Dendritic cell treated with granulocyte-macrophage colony-stimulating factor and Interleukin-4, amounts not matched to agents 40 ng/mL and 50 ng/mL, for 4 days (primary cell): ENCODE data around the gene ZBTB43.
A peak's percentile ranks its signal among the peaks of the same experiment; 100 is the strongest.

Source experiments
- H3K27ac Mint-ChIP-seq: one replicate; pipeline ENCODE4 v1.8.0; 2022; ENCODE audit warnings: mild to moderate bottlenecking, mixed read lengths
- H3K27me3 Mint-ChIP-seq: one replicate; pipeline ENCODE4 v1.8.0; 2022; ENCODE audit warnings: mild to moderate bottlenecking, mixed read lengths
- H3K36me3 Mint-ChIP-seq: one replicate; pipeline ENCODE4 v1.8.0; 2022; ENCODE audit warnings: low read depth, mixed read lengths
- H3K4me1 Mint-ChIP-seq: one replicate; pipeline ENCODE4 v1.8.0; 2022; ENCODE audit warnings: low read depth, mixed read lengths
- H3K4me3 Mint-ChIP-seq: one replicate; pipeline ENCODE4 v1.8.0; 2022; ENCODE audit warnings: mild to moderate bottlenecking, moderate library complexity, mixed read lengths
- H3K9me3 Mint-ChIP-seq: one replicate; pipeline ENCODE4 v1.8.0; 2022; ENCODE audit warnings: mixed read lengths
- intact Hi-C: fragments of 100-400 bp; cut with micrococcal nuclease; formaldehyde crosslinking; loops from one replicate; pipeline ENCODE4 v1.15.0; 2022

ZBTB43 gene

GRCh38 chr9:126862104-126862761 lies 57.4 kb downstream of the ZBTB43 start:
- intact Hi-C loops: no loop called here
- Mint-ChIP-seq H3K27ac (peak overlapping the region; percentile 71), H3K4me3 (peak overlapping the region; percentile 83), H3K9me3 (no peaks in the 10 kb centered on the region), H3K4me1 (peaks cover 56% of the 10 kb centered on the region), H3K36me3 (peaks cover 41% of the 10 kb centered on the region), H3K27me3 (no peaks in the 10 kb centered on the region)

- Mint-ChIP-seq H3K27ac (no peak overlapping the region), H3K36me3 (peaks cover 66% of the 10 kb centered on the region), H3K4me1 (peaks cover 73% of the 10 kb centered on the region), H3K9me3 (no peaks in the 10 kb centered on the region), H3K27me3 (no peaks in the 10 kb centered on the region), H3K4me3 (no peak overlapping the region)
- intact Hi-C loops: no loop called here
Measured at GRCh38 chr9:126864771-126865170, 59.9 kb downstream of the ZBTB43 start.

- no peak overlapping the region for H3K4me3 Mint-ChIP-seq
- intact Hi-C loops: no loop called here
- peaks cover 82% of the 10 kb centered on the region for H3K36me3 Mint-ChIP-seq
- H3K9me3 Mint-ChIP-seq: no peaks in the 10 kb centered on the region
- H3K4me1 Mint-ChIP-seq: peaks cover 66% of the 10 kb centered on the region
- no peaks in the 10 kb centered on the region for H3K27me3 Mint-ChIP-seq
- H3K27ac Mint-ChIP-seq: no peak overlapping the region
Measured at GRCh38 chr9:126869368-126869767, 64.5 kb downstream of the ZBTB43 start.

- Mint-ChIP-seq H3K4me1 (peaks cover 55% of the 10 kb centered on the region), H3K4me3 (no peak overlapping the region), H3K27me3 (no peaks in the 10 kb centered on the region), H3K36me3 (peaks cover 66% of the 10 kb centered on the region), H3K27ac (peak overlapping the region; percentile 46), H3K9me3 (no peaks in the 10 kb centered on the region)
- intact Hi-C loops: no loop called here
Measured at GRCh38 chr9:126872516-126872915, 67.7 kb downstream of the ZBTB43 start.

- Mint-ChIP-seq H3K27ac (peak overlapping the region; percentile 7), H3K9me3 (no peaks in the 10 kb centered on the region), H3K27me3 (no peaks in the 10 kb centered on the region)
Measured at GRCh38 chr9:126874546-126875314, 69.9 kb downstream of the ZBTB43 start.

GRCh38 chr9:126875756-126876510 lies 71.1 kb downstream of the ZBTB43 start:
- intact Hi-C loops: no loop called here
- Mint-ChIP-seq H3K36me3 (peaks cover 74% of the 10 kb centered on the region), H3K27ac (no peak overlapping the region), H3K27me3 (no peaks in the 10 kb centered on the region), H3K9me3 (no peaks in the 10 kb centered on the region), H3K4me1 (peaks cover 32% of the 10 kb centered on the region), H3K4me3 (no peak overlapping the region)

More at GRCh38 chr9:126874546-126875314, 69.9 kb downstream of the ZBTB43 start:
- intact Hi-C loops: no loop called here
- no peak overlapping the region for H3K4me3 Mint-ChIP-seq
- H3K36me3 Mint-ChIP-seq: peaks cover 66% of the 10 kb centered on the region
- H3K4me1 Mint-ChIP-seq: peaks cover 34% of the 10 kb centered on the region

- Mint-ChIP-seq H3K27ac (peak overlapping the region; percentile 22), H3K4me1 (peaks cover 29% of the 10 kb centered on the region), H3K36me3 (peaks cover 75% of the 10 kb centered on the region), H3K27me3 (no peaks in the 10 kb centered on the region), H3K4me3 (no peak overlapping the region), H3K9me3 (no peaks in the 10 kb centered on the region)
- intact Hi-C loops: no loop called here
Measured at GRCh38 chr9:126876531-126876930, 71.7 kb downstream of the ZBTB43 start.

- no peaks in the 10 kb centered on the region for H3K27me3 Mint-ChIP-seq
- peaks cover 25% of the 10 kb centered on the region for H3K4me1 Mint-ChIP-seq
- intact Hi-C loops: no loop called here
- no peak overlapping the region for H3K4me3 Mint-ChIP-seq
- H3K9me3 Mint-ChIP-seq: no peaks in the 10 kb centered on the region
- H3K27ac Mint-ChIP-seq: no peak overlapping the region
- peaks cover 79% of the 10 kb centered on the region for H3K36me3 Mint-ChIP-seq
Measured at GRCh38 chr9:126877418-126877817, 72.6 kb downstream of the ZBTB43 start.

GRCh38 chr9:126879288-126879687 lies 74.4 kb downstream of the ZBTB43 start:
- intact Hi-C loops: no loop called here
- Mint-ChIP-seq H3K4me1 (peaks cover 30% of the 10 kb centered on the region), H3K9me3 (no peaks in the 10 kb centered on the region), H3K27ac (no peak overlapping the region), H3K4me3 (no peak overlapping the region), H3K27me3 (no peaks in the 10 kb centered on the region), H3K36me3 (peaks cover 84% of the 10 kb centered on the region)

GRCh38 chr9:126880226-126880946 lies 75.5 kb downstream of the ZBTB43 start:
- Mint-ChIP-seq H3K4me3 (no peak overlapping the region), H3K27me3 (no peaks in the 10 kb centered on the region), H3K9me3 (no peaks in the 10 kb centered on the region), H3K36me3 (peaks cover 82% of the 10 kb centered on the region), H3K27ac (no peak overlapping the region), H3K4me1 (peaks cover 22% of the 10 kb centered on the region)
- intact Hi-C loops: no loop called here

GRCh38 chr9:126880947-126881332 lies 76.1 kb downstream of the ZBTB43 start:
- intact Hi-C loops: no loop called here
- Mint-ChIP-seq H3K36me3 (peaks cover 88% of the 10 kb centered on the region), H3K9me3 (no peaks in the 10 kb centered on the region), H3K27me3 (no peaks in the 10 kb centered on the region), H3K4me3 (no peak overlapping the region), H3K27ac (no peak overlapping the region), H3K4me1 (peaks cover 17% of the 10 kb centered on the region)

GRCh38 chr9:126882746-126883145 lies 77.9 kb downstream of the ZBTB43 start:
- peaks cover 82% of the 10 kb centered on the region for H3K36me3 Mint-ChIP-seq
- no peaks in the 10 kb centered on the region for H3K9me3 Mint-ChIP-seq
- no peak overlapping the region for H3K27ac Mint-ChIP-seq
- no peak overlapping the region for H3K4me3 Mint-ChIP-seq
- intact Hi-C loops: no loop called here
- H3K27me3 Mint-ChIP-seq: no peaks in the 10 kb centered on the region
- H3K4me1 Mint-ChIP-seq: peaks cover 13% of the 10 kb centered on the region

- Mint-ChIP-seq H3K9me3 (no peaks in the 10 kb centered on the region), H3K36me3 (peaks cover 73% of the 10 kb centered on the region), H3K4me1 (peaks cover 13% of the 10 kb centered on the region), H3K27ac (no peak overlapping the region), H3K27me3 (no peaks in the 10 kb centered on the region), H3K4me3 (no peak overlapping the region)
- intact Hi-C loops: no loop called here
Measured at GRCh38 chr9:126883636-126884035, 78.8 kb downstream of the ZBTB43 start.
